Astrocyte of the cerebellum (primary cell): ENCODE results near the gene HLA-DMA.
A peak's percentile ranks its signal among the peaks of the same experiment; 100 is the strongest.
"Not testable (repeated sequence)": the region's sequence is repeated elsewhere in the genome, so short reads cannot be mapped to it uniquely, and the experiment has no call there.

Experiments used
- DNase-seq: peaks from one replicate; pipeline ENCODE4 v3.0.0-alpha.2; 2011; ENCODE audit warnings: low read depth
- H3K4me3 ChIP-seq: 2 replicates; pipeline ENCODE4 v1.5.1; 2011; ENCODE audit warnings: mild to moderate bottlenecking, low read depth, low read length, moderate library complexity
- in situ Hi-C: cut with HindIII; loops from 2 replicates; pipeline ENCODE4 v1.10.0; 2017; ENCODE audit warnings: low sequenced_read_pairs
- TF ChIP-seq, protein P1 (sequence below): IDR thresholded peaks from 2 replicates; pipeline ENCODE4 v1.5.1; 2012; ENCODE audit warnings: low read length, low read depth, moderate library complexity, mild to moderate bottlenecking; ENCODE audit errors: missing control alignments

The HLA-DMA gene

DNA sequence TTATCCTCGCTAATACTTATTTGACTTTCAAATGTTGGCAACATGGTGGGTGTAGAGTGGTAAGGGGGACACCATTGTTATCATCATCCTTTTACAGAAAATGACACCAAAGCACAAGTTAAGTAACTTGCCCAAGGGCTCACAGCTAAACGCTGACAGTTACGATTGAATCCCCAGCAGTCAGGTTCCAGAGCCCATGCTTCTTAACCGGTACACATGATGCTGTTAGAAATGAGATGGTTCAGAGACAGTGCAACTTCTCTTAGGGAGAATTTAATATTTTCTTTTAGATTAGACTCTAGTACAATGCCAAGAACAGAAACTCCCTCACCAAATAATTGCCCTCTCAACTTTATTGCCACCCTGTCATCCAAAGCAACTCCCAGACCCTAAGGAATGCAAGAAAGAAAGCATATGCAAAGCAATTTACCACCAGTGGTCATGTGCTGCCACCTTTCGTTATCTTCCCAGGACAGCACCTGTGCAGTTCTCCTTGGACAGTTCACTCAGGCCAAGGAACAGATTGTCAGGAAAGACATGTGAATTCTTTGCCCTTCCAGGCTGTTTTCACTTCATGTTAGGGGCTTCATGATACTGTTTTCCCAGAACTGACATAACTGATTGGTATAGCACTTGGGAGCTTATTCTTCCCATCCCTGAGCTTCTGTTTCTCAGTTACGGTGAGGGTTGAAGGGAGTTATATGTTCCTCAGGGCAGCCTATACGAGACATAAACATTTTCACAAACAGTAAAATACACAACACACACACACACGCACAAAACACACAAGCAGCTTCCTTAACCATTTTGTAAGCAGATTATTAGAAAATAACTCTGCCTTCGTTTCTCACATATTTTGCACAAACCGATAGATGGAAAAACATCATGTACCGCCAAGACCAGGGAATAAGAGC lies 5.1 kb downstream of the HLA-DMA start:
- in situ Hi-C loops, result loop anchor here (5.0 kb wide), 1 partner anchor 36 kb away; no protein-coding TSS in a partner anchor
- DNase-seq, result no peak

DNA sequence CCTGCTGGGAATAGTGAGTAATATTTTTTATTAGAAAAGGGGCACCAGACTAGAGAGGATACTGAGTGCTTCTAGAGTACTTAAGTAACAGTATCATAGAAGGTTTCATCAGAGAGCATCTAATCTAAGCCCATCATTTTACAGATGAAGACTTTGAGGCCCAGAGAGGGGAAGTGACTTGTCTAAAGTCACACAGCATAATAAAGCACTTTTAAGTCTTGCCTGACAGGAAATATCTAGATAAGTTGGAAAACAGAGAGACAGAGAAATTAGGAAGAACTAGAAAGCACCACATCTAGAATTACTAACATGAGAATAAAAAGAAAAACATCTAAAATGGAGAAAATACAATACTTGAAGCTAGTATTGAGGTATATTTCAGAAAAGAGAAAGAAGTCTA lies 6.0 kb downstream of the HLA-DMA start:
- DNase-seq, result no peak
- TF ChIP-seq, protein P1, sequence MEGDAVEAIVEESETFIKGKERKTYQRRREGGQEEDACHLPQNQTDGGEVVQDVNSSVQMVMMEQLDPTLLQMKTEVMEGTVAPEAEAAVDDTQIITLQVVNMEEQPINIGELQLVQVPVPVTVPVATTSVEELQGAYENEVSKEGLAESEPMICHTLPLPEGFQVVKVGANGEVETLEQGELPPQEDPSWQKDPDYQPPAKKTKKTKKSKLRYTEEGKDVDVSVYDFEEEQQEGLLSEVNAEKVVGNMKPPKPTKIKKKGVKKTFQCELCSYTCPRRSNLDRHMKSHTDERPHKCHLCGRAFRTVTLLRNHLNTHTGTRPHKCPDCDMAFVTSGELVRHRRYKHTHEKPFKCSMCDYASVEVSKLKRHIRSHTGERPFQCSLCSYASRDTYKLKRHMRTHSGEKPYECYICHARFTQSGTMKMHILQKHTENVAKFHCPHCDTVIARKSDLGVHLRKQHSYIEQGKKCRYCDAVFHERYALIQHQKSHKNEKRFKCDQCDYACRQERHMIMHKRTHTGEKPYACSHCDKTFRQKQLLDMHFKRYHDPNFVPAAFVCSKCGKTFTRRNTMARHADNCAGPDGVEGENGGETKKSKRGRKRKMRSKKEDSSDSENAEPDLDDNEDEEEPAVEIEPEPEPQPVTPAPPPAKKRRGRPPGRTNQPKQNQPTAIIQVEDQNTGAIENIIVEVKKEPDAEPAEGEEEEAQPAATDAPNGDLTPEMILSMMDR, result no peak
- no peak overlapping the region for H3K4me3 ChIP-seq
- in situ Hi-C loops, result loop anchor here (5.0 kb wide), 1 partner anchor 35 kb away; no protein-coding TSS in a partner anchor

More for the DNA sequence above, 5.1 kb downstream of the HLA-DMA start:
- TF ChIP-seq, protein P1, result peak; percentile 60
- H3K4me3 ChIP-seq, result no peak overlapping the region

DNA sequence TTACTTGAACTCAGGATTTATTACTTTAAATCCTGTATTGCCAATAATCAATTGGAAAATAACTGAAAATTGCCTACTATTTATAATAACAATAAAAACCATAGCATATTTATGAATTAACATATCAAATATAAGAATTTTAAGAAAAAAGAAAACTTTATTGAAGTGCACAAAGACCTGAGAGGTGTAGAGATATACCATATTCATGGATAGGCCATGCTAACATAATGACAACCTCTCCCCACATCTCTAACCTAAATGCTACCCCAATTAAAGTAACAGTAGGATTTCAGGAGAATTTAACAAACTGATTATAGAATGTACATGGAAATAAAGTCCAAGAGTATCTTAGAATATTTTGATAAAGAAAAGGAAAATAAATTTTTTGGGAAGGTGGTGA lies 6.9 kb downstream of the HLA-DMA start:
- TF ChIP-seq, protein P1, result no peak
- no peak for DNase-seq
- H3K4me3 ChIP-seq, result no peak overlapping the region
- in situ Hi-C loops, result loop anchor here (5.0 kb wide), 1 partner anchor 34 kb away; no protein-coding TSS in a partner anchor

DNA sequence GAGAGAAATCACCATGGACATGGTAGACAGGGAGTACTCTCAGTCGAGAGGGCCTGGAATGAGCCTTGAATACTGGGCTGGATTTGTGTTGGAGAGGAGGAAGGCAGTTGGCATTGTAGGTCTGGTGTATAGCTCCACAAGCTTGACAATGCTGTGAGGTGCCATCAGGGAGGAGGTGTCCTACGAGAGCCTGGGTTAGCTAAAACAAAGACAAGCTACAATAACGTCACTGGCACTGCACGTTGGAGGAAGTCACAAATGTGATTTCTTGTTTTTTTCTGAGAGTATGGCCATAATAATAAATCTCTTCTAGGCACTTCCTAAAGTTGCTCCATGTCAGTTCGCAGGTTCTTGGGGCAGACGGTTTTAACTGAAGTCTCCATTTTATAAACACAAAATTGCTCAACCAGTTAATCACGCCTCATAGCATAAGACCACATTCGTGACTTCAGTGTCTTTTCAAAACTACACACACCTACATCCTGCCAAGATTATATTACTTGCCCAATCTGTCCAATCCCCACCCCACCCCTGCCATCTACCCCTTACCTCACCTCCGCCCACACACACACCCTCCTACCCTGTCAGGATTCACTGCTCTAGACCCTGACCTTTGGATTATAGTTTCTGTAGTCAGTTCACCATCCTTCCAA lies 7.7 kb downstream of the HLA-DMA start:
- in situ Hi-C loops, result loop anchor here (5.0 kb wide), 1 partner anchor 33 kb away; no protein-coding TSS in a partner anchor
- no peak overlapping the region for H3K4me3 ChIP-seq
- no peak for DNase-seq
- TF ChIP-seq, protein P1, result no peak

DNA sequence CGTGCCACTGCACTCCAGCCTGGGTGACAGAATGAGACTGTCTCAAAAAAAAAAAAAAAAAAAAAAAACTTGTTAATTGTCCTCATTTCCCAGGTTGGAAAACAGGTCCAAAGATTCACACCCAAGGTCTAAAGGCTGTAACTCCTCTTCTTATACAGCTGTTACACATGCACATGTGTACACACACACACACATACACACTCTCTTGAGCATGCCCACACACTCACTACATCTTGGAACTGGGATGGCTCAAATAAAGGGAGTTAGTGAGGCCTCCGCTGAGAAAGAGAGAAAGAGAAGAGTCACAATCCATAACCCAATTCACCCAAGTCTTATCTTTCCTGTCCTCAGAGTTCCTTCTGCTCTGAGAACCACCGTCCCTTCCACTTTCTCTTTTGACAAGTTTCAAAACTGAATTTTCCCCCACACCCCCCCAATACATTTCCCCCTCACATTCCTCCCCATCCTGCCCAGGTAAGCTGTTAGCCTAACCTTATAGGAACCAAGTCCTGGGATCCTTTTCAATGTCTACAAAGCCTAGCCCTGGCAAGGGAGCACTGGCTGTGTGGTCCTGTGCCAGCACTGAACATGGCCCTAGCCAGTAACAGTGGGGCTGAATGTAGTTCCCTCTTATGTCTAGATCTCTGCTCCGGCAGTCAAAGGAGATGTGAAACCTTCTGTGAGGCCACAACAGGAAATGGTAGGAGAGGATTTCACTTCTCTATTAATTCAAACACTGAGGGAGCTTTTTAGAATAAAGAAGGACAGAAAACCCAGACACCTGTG lies 8.8 kb downstream of the HLA-DMA start:
- no peak for DNase-seq
- in situ Hi-C loops, result no loop called here
- TF ChIP-seq, protein P1, result no peak
- H3K4me3 ChIP-seq, result no peak overlapping the region

DNA sequence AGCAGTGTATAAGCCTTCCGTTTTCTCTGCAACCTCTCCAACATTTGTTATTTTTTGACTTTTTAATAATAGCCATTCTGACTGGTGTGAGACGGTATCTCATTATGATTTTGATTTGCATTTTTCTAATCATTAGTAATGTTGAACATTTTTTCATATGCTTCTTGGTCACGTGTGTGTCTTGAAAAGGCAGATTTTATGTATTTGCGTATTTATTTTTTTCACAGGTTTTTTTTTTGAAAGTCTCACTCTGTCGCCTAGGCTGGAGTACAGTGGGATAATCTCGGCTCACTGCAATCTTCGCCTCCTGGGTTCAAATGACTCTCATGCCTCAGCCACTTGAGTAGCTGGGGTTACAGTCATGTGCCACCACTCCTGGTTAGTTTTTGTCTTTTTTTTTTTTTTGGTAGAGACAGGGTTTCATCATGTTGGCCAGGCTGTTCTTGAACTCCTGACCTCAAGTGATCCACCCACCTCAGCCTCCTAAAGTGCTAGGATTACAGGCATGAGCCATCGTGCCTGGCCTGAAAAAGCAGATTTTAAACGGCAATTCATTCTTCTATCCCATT lies 10.3 kb downstream of the HLA-DMA start:
- in situ Hi-C loops, H3K4me3 ChIP-seq, DNase-seq: not testable (repeated sequence)
